IPS-15b (cell line): ENCODE measurements around the gene TMC7.

Experiments used
- H3K27me3 ChIP-seq: one replicate; pipeline ENCODE4 v1.6.1; 2013; ENCODE audit warnings: low read length; ENCODE audit not compliant: control insufficient read depth, insufficient read depth
- H3K36me3 ChIP-seq: one replicate; pipeline ENCODE4 v1.6.1; 2013; ENCODE audit warnings: low read length; ENCODE audit not compliant: control insufficient read depth, insufficient read depth
- H3K4me1 ChIP-seq: one replicate; pipeline ENCODE4 v1.6.1; 2013; ENCODE audit warnings: mild to moderate bottlenecking, low read length; ENCODE audit not compliant: control insufficient read depth, insufficient read depth
- H3K4me3 ChIP-seq: one replicate; pipeline ENCODE4 v1.5.1; 2013; ENCODE audit warnings: low read depth, low read length
- H3K9ac ChIP-seq: one replicate; pipeline ENCODE4 v1.6.1; 2013; ENCODE audit warnings: low read depth, mild to moderate bottlenecking, low read length
- H3K9me3 ChIP-seq: one replicate; pipeline ENCODE4 v1.6.1; 2013; ENCODE audit warnings: mild to moderate bottlenecking, low read length; ENCODE audit not compliant: control insufficient read depth, insufficient read depth

TMC7 gene

DNA sequence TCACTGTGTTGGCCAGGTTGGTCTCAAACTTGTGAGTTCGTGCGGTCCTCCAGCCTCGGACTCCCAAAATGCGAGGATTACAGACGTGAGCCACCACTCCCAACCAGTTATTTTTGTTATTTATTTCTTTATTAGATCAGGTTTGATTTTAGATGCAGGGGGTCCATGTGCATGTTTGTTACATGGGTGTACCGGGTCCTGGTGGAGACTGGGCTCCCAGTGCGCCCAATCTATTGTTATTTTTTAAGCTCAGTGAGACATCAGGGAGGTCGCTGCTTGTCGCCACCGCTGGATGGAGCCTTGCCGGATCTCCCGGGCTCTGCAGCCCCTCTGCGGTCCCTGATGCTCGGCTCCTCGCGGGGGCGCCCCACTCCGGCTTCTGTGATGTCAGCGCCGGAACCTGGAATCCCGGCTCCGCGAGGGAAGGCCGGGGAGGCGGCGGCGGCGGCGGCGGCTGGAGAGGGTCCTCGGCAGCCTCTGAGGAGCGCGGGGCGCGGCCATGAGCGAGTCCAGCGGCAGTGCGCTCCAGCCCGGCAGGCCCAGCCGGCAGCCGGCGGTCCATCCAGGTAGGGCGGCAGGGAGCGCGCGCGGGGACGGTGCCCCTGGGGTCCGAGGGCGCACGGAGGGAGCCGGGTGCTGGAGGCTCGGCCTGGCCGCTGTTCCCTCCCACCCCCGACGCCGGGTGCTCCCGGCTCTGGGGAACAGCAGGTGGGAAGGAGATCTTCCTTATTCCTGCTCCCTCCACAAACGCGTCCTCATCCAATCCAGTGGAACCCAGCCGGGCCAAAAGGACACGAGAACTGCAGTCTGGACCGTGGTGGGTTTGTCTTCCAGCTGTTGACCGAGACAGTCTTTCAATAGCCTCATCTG lies at the start of gene TMC7:
TSS of gene TMC7 (plus strand) at position 370 of the 870 bp plus-strand sequence. CDS start at position 500, 130 bp downstream.
- peak within 1 kb of the TSS; percentile 73 for H3K9ac ChIP-seq
- no peaks in the 10 kb centered on the region for H3K36me3 ChIP-seq
- H3K4me3 ChIP-seq, result peak within 1 kb of the TSS; percentile 82
- H3K9me3 ChIP-seq, result no peaks in the 10 kb centered on the region
- no peaks in the 10 kb centered on the region for H3K4me1 ChIP-seq
- no peaks in the 10 kb centered on the region for H3K27me3 ChIP-seq

DNA sequence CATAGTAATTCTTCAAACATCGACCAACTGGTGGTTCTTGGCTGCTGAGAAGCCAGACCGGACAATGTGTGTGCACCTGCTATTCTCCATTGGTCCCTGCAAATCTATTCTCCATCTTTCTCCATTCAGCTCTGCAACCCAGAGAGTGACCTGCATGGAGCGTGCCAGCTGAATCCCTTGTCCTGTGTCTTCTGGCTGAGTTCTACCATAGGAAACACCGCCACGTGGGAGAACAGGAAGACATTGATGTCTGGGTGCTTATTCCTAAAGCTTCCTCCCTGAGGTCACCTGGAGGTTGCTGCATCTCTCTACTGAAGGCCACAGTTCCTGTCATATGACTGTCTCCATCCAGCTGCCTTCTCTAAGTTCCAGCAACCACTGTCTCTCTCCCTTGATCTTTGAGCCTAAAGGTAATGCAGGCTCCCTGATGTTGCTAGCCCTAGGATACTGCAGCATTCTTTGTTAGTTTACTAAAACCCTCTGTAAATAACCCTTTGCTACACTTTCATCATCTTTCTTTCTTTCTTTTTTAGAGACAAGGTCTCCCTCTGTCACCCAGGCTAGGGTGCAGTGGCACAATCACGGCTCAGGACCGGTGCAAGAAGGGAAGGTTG lies 46.9 kb upstream of the TMC7 start:
- Histone ChIP-seq H3K9me3 (no peaks in the 10 kb centered on the region), H3K36me3 (no peaks in the 10 kb centered on the region), H3K4me1 (peaks cover 4% of the 10 kb centered on the region), H3K27me3 (no peaks in the 10 kb centered on the region), H3K9ac (no peak overlapping the region), H3K4me3 (no peak overlapping the region)

DNA sequence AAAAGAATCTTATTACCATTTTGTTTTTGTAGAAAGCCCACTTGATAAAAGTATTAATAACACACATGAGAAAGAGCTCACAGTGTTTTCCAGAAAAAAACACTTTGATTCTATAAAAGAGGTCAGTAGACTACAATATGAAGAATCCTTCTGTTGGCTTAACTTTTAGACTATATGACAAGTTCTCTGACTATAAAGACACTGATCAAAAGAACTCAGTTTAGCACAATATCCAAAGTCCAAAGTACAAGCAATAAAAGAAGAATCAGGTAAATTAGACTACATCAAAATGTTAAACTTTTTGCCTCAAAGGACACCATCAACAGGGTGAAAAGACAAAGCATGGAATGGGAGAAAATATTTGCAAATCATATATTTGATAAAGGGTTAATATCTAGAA lies 46.3 kb upstream of the TMC7 start:
- H3K9ac ChIP-seq, result no peak overlapping the region
- no peaks in the 10 kb centered on the region for H3K9me3 ChIP-seq
- no peaks in the 10 kb centered on the region for H3K36me3 ChIP-seq
- H3K27me3 ChIP-seq, result no peaks in the 10 kb centered on the region
- H3K4me1 ChIP-seq, result peaks cover 4% of the 10 kb centered on the region
- H3K4me3 ChIP-seq, result no peak overlapping the region

DNA sequence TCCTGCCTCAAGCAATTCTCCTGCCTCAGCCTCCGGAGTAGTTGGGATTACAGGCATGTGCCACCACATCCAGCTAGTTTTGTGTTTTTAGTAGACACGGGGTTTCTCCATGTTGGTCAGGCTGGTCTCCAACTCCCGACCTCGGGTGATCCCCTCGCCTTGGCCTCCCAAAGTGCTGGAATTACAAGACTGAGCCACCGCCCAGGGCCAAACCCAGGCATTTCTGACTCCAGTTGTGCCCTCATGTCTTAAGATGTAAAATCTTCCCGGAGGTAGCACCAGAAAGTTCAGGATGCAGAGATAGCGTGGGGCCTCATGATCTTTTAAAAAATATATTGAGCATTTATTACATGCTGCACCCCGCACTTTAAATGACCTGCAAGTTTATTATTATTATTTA lies 44.7 kb upstream of the TMC7 start:
- Histone ChIP-seq H3K36me3 (no peaks in the 10 kb centered on the region), H3K9me3 (no peaks in the 10 kb centered on the region), H3K9ac (no peak overlapping the region)

DNA sequence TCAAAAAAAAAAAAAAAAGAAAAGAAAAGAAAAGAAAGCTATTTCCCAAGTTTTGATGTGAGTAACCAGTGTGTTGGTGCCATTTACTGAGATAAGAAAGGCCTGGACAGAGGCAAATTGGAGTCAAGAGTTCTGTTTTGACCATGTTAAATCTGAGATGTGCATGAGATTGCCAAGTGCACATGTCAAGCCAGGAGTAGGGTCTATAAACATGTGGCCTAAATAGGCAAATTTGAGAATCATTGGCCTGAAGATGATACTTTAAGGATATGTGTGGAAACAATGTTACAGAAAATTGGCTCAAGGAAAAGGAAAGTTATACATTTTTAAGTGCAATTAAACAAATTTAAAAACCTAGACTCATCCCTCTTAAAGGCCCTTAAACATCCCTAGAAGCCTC lies 42.3 kb upstream of the TMC7 start:
- H3K4me3 ChIP-seq, result no peak overlapping the region
- no peaks in the 10 kb centered on the region for H3K4me1 ChIP-seq
- H3K9ac ChIP-seq, result no peak overlapping the region
- no peaks in the 10 kb centered on the region for H3K9me3 ChIP-seq
- H3K36me3 ChIP-seq, result no peaks in the 10 kb centered on the region
- no peaks in the 10 kb centered on the region for H3K27me3 ChIP-seq

More for the DNA sequence above, 44.7 kb upstream of the TMC7 start:
- H3K27me3 ChIP-seq, result no peaks in the 10 kb centered on the region
- H3K4me1 ChIP-seq, result no peaks in the 10 kb centered on the region
- no peak overlapping the region for H3K4me3 ChIP-seq

DNA sequence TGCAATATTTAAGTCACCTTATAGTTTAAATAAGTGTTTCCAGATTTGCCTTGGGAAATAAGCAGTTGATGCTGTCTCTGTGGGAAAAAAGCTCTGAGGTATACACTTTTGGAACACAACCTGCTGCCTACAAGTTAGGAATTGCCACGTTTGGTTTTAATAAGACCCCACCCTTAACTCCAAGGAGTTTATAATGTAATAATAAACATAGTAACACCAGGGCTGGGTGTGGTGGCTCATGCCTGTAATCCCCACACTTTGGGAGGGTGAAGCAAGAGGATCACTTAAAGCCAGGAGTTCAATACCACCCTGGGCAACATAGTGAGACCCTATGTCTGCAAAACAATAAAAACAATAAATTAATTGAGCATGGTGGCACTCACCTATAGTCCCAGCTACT lies 41.7 kb upstream of the TMC7 start:
- no peaks in the 10 kb centered on the region for H3K4me1 ChIP-seq
- H3K36me3 ChIP-seq, result no peaks in the 10 kb centered on the region
- H3K9ac ChIP-seq, result no peak overlapping the region
- H3K27me3 ChIP-seq, result no peaks in the 10 kb centered on the region
- H3K9me3 ChIP-seq, result no peaks in the 10 kb centered on the region
- H3K4me3 ChIP-seq, result no peak overlapping the region

DNA sequence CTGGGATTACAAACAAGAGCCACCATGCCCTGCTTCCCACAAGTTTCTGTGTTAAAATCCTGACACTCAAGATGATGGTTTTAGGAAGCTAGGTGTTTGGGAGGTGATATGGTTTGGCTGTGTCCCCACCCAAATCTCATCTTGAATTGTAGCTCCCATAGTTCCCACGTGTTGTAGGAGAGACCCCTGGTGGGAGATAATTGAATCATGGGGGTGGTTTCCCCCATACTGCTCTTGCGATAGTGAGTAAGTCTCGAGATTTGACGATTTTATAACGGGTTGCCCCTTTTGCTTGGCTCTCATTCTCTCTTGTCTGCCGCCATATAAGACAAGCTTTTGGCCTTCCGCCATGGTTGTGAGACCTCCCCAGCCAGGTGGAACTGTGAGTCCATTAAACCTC lies 40.3 kb upstream of the TMC7 start:
- Histone ChIP-seq H3K9ac (no peak overlapping the region), H3K27me3 (no peaks in the 10 kb centered on the region), H3K4me3 (no peak overlapping the region), H3K36me3 (no peaks in the 10 kb centered on the region), H3K9me3 (no peaks in the 10 kb centered on the region), H3K4me1 (no peaks in the 10 kb centered on the region)

DNA sequence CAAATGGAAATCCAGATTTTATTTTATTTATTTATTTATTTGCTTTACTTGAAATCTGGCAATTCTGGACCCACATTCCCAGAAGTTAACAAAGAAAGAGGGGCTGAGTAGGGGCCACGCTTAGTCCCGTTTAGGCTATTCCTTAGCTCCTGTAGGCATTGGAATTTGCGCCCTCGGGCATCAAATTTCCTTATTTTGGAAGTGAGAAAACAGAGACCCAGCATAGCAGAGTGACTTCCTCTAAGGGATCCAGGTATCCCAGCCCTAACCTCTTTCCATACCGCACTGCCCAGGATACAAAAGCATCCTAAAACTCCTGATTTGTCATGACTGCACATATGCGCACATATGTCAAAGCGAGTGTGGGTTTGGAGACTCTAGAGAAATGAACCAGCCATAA lies 38.5 kb upstream of the TMC7 start:
- H3K27me3 ChIP-seq, result no peaks in the 10 kb centered on the region
- no peaks in the 10 kb centered on the region for H3K36me3 ChIP-seq
- no peak overlapping the region for H3K4me3 ChIP-seq
- H3K4me1 ChIP-seq, result no peaks in the 10 kb centered on the region
- no peak overlapping the region for H3K9ac ChIP-seq
- no peaks in the 10 kb centered on the region for H3K9me3 ChIP-seq

DNA sequence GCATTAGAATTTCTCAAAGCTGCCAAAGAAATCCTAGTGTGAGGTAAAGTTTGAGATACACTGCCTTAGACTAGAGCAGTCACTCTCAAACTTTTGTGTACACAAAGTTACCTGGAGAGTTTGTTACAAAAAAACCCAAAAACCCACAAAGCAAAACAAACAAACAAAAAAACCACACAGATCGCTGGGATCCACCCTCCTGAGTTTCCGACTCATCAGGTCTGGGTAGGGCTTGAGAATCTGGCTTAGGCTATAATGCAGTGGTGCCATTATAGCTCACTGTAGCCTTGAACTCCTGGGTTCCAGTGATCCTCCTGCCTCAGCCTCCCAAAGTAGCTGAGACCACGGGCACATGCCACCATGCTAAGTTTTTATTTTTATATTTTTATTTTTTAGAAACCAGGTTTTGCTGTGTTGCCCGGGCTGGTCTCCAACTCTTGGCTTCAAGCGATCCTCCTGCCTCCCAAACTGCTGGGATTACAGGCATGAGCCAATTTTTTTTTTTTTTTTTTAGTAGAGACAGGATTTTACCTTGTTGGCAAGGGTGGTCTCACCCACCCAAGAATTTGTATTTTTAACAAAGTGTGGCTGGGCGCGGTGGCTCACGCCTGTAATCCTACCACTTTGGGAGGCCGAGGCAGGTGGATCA lies 35.2 kb upstream of the TMC7 start:
- H3K4me1 ChIP-seq, result no peaks in the 10 kb centered on the region
- H3K36me3 ChIP-seq, result no peaks in the 10 kb centered on the region
- H3K4me3 ChIP-seq, result no peak overlapping the region
- H3K9ac ChIP-seq, result no peak overlapping the region
- H3K9me3 ChIP-seq, result no peaks in the 10 kb centered on the region
- no peaks in the 10 kb centered on the region for H3K27me3 ChIP-seq

DNA sequence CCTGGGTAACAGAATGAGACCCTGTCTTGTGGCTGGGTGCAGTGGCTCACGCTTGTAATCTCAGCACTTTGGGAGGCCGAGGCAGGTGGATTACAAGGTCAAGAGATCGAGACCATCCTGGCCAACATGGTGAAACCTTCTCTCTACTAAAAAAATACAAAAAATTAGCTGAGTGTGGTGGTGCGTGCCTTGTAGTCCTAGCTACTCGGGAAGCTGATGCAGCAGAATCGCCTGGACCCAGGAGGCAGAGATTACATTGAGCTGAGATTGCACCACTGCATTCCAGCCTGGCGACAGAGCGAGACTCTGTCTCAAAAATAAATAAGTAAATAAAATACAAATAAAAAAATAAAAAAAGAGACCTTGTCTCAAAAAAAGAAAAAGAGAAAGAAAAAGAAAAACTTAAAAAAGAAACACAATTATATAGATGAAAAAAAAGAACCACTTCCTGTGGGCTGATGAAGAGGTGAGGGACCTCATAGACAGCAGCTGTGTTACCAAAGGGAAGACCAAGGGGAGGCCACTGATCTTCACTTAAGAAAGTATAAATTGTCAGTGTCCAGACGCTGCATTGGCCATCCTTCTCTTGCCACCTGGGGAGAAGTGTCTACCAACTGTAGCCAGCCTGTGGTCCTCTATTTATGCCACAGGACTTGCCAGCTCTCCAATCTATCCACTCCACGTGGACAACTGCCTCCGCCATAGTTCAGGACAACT lies 33.1 kb upstream of the TMC7 start:
- no peak overlapping the region for H3K9ac ChIP-seq
- H3K27me3 ChIP-seq, result no peaks in the 10 kb centered on the region
- no peak overlapping the region for H3K4me3 ChIP-seq
- no peaks in the 10 kb centered on the region for H3K36me3 ChIP-seq
- no peaks in the 10 kb centered on the region for H3K4me1 ChIP-seq
- no peaks in the 10 kb centered on the region for H3K9me3 ChIP-seq

DNA sequence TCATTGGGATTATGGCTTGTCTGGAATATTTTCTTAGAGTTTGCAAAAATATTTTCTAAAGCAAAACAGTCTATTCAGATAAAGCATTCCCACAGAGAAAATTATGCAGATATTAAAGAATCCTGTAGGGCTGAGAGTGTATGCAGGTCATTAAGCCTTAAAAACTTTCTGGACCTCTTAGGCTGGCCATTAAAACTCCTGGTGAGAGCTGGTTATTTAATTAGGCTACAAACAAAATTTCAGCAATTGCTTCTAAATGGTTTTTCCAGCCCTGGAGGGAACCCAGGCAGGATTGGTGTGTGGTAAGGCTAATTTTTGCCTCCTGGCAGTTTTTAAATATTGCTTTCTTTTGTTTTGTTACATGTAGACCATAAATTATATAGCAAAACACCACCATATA lies 30.2 kb upstream of the TMC7 start:
- H3K9me3 ChIP-seq, result no peaks in the 10 kb centered on the region
- H3K9ac ChIP-seq, result no peak overlapping the region
- no peaks in the 10 kb centered on the region for H3K36me3 ChIP-seq

More for the DNA sequence above, 30.2 kb upstream of the TMC7 start:
- no peaks in the 10 kb centered on the region for H3K4me1 ChIP-seq
- H3K4me3 ChIP-seq, result no peak overlapping the region
- H3K27me3 ChIP-seq, result no peaks in the 10 kb centered on the region
